Inflammatory macrophage (primary cell): ENCODE measurements around the gene PFN2.
A peak's percentile ranks its signal among the peaks of the same experiment; 100 is the strongest.
"Not testable (repeated sequence)": the region's sequence is repeated elsewhere in the genome, so short reads cannot be mapped to it uniquely, and the experiment has no call there.

Experiments
- DNase-seq, 2 donors: peaks; one replicate each; pipeline ENCODE4 v3.0.0-alpha.2; 2020 to 2022
- total RNA-seq, 18 experiments: gene quantifications; one replicate each; lab custom pipeline; 2026; ENCODE audit warnings: mixed read lengths in 6 of 18, inconsistent platforms in 2 of 18; lab: John Stamatoyannopoulos, UW

PFN2 gene, protein sequence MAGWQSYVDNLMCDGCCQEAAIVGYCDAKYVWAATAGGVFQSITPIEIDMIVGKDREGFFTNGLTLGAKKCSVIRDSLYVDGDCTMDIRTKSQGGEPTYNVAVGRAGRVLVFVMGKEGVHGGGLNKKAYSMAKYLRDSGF
- total RNA-seq, result 0 to 0.25 (median 0.07) reads per million in 18 experiments

DNA sequence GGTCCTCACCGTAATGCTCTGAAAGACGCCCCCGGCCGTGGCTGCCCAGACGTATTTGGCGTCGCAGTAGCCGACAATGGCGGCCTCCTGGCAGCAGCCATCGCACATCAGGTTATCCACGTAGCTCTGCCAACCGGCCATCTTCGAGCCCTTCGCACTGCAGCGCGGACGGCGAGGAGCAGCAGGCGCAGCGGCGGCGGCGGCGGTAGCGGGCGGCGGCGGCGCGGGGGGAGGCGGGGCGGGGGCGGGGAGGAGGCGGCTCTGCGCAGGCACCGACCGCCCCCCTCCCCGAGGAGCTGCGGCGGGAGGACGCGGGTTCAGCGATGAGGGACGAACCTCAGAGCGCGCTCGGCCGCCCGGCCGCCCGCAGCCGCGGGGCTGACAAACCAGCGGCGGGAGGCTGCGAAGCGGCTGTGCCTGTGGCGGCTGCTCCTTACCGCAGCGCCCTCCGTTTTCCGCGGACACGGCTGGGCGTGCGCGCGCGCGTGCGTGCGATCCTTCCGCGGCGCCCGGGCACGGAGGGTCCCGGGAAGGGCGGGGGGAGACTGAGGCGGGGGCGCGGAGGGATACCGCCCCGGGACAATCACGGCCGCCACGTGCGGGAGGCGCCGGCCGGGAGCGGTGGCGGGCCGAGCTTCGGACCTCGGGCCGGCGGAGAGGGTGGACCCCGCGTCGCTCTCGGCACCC, at the start of gene PFN2:
Gene PFN2, minus strand, starts transcription at position 180 of the 687 bp plus-strand sequence. Its CDS starts 39 bp downstream, at position 141.
- peak; percentile 1 to 14 for DNase-seq

- no peak for DNase-seq
Observed at GRCh38 chr3:150015901-150016300, 45.2 kb upstream of the PFN2 start.

- DNase-seq, result no peak
Observed at GRCh38 chr3:150014782-150015181, 44.1 kb upstream of the PFN2 start.

GRCh38 chr3:150013801-150014200, 43.1 kb upstream of the PFN2 start:
- no peak for DNase-seq

DNA sequence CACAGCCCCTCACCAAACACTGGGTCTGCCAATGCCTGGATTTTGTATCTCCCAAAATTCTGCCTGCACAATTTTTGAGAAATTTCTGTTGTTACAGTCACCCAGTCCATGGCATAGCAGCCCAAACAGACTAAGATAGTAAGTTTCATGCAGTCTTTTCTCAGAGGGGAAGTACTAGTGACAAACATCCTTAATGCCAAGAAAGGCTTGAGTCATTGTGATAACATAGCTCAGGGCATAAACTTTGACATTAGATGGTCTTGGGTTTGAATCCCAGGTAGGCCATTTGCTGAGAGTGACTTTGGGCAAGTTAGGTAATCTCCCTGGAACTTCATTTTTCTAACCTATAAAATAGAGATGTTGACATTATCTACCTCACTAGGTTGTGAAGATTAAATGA, 36.1 kb upstream of the PFN2 start:
- no peak for DNase-seq

DNA sequence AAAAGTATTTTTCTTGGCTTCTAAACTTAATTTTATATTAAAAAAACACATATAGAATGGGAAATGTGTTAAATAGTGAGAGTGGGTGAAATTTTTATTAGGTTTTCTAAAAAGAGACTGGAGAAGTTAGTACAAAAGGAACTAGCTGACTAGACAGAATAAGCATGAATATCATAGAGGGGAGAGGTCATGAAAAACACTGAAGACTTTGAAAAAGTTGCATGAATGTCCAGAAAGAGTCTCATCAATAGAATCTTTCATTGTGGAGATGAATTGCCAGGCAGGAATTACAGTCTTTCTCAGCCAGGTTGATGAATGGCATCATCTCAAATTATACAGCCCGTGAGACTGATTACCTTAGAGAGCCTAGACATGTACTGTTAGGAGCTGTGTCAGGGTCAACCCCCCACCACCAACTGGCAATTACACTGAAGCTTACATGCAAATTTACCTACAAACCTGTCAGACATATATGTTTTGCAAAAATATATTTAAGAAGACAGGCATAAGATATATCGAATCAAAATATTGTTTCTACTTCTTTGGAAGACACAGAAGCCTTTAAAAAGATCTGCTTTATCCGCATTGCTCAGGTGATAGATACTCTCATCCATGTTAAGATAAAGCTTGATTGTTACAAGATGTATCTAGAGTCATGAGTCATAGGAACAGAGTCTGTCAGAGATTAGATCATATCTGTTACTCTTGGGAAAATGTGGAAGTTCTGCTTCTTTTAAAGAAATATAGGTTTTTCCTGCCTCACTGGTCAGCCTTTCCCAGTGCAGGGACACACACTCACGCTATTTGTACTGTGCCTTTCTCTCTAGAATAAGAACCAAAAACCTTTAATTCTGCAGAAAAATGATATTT, 34.8 kb upstream of the PFN2 start:
- peak; percentile 8 to 34 for DNase-seq

DNA sequence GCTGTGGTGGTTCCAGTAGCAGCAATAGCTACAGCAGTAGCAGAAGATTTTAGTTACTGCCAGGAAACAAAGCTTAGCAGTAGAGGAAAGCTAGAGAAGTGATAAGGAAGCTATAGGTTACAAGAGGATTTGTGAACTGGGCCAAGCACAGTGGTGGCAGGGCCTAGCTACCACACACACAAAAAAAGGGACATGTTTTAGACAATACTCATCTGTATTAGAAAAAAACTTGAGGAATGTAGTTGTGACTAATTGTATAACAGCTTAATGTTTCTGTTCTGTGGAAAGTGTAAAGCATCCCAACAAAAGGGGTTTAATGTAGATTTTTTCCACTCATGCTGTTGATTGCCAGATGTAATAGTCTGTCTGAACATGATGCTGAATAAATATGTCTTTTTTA, 29.9 kb upstream of the PFN2 start:
- no peak for DNase-seq

DNA sequence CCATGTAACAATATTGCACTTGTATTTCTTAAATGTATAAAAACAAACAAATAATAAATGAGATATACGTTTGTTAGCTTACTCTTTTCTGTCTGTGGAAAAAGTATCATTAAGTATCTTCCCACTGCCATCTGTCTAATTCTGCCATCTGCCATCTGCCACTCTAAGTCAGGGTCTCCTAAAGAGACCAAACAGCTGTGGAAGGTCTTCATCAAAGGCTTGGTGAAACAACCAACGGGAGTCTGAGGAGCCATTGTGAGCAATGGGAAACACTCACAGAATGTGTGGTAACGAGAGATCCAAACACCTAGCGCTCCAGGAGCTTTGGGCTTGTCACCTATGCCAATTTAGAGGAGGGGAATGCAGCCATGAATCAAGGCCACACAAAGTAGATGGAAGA, 28.7 kb upstream of the PFN2 start:
- DNase-seq, result no peak

- no peak for DNase-seq
Observed at GRCh38 chr3:149998946-149999345, 28.3 kb upstream of the PFN2 start.

- no peak for DNase-seq
Observed at GRCh38 chr3:149992416-149993058, 21.8 kb upstream of the PFN2 start.

GRCh38 chr3:149990423-149990948, 19.8 kb upstream of the PFN2 start:
- no peak for DNase-seq

DNA sequence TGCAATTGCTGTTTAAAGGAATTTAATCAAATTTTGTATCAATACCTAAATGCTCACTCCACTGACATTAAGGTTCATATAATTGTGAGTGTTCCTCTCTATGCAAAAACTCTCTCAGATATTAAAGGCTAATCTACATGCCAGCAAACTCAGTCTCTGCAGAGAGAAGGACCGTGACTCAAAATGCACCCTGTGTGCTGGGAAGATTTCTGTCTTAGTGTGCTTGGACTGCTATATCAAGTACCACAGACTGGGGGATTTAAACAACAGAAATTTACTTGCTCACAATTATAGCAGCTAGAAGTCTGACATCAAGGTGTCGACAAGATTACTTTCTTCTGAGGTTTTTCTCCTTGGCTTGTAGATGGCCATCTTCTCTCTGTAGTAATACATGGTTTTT, 18.6 kb upstream of the PFN2 start:
- DNase-seq, result no peak

DNA sequence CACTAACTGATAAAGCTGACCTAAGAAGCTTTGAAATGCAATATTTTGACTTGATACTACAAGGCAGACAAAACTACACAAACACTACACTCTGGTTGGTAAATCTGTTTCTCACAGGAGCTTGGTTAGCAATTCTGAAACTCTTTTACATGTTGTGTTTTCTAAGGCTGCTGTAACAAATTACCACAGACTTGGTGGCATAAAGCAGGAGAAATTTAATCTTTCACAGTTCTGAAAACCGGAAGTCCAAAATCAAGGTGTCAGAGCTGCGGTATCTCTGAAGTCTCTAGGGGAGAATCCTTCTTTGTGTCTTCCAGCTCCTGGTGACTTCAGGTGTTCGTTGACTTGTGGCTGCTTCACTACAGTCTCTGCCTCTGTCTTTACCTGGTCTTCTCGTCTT, 12.9 kb upstream of the PFN2 start:
- DNase-seq, result no peak

DNA sequence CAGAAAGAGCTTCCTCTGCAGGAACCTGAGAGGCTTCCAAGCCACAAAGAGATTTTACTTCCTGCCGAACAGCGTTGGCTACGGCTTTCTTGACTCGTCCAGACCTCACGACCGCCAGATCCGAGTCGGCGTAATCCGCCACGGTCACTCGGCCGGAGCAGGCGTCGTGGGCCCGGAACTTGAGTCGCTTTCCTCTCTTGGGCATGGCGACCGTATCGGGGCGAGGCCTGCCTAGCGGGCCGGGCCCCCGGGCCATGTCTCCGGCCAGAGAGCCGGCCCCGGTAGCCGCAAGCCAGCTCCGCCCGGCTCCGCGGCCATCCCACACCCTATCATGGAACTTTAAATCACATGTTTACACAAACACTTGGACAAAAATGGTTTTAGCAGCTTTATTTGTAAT, 12.4 kb upstream of the PFN2 start:
- DNase-seq, result not testable (repeated sequence)

DNA sequence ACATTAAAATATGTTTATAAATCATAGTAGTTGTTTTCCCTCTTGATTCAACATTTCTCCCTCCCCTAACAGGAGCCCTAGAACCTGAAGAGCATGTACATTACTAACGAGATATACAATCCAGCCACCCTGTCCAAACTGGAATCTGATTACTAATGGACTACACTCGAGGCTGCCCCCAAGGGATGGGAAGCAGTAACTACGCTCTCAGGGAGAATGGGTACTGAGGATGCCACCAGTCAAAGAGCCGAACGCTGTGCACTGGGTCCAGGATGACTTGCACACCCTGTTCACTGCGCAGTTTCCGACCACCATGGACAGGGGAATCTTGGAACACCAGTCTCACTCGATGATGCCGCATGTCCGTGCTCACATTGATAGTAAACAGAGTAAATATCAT, 11.3 kb upstream of the PFN2 start:
- DNase-seq, result not testable (repeated sequence)

GRCh38 chr3:149977386-149977785, 6.7 kb upstream of the PFN2 start:
- DNase-seq, result peak in 1 of 2 donors; percentile 1

GRCh38 chr3:149975919-149976318, 5.2 kb upstream of the PFN2 start:
- peak in 1 of 2 donors; percentile 0 for DNase-seq

- peak; percentile 6 to 32 for DNase-seq
Observed at GRCh38 chr3:149971403-149972075, 844 bp upstream of the PFN2 start.

DNA sequence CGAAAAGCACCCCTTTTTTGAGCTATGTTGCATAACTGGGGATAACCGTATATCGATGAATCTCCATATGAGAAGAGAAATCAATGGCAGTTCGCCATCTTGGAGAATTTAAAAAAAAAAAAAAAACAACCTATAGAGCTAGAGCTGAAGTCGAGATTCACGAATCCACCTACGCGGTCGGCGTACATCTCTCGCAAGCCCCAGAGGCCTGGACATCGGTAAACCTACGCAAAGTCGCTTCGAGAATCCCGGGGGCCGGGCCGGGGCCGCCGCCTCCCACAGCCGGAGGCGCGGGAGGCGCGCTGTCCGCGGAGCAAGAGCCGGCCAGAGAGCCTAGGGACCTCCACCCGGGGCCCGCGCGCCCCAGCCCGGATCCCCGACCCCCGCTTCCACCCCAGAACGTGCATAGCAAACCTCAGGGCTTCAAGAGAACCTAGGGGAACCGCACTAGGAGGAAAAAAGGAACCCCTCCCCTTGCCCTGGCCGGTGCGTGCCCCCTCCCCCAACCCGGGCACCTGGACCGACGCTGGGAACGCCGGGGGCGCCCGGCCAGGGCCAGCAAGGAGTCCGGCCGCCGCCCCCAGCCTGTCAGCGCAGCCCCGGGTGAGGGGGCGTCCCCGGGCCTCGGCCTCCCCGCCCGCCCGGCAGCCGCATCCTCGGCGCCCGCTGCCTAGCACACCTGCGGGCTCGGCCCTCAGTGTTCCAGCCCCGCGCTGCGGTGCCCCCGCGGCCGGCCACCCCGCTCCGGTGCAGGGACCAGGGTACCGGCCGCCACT, 567 bp downstream of the PFN2 start:
- DNase-seq, result peak; percentile 44 to 48

- DNase-seq, result peak in 1 of 2 donors; percentile 1
Observed at GRCh38 chr3:149969110-149969939, 1.4 kb downstream of the PFN2 start.
